CD1c-positive myeloid dendritic cell (primary cell): ENCODE measurements around the gene CADM4.
"Not testable (repeated sequence)": the region's sequence is repeated elsewhere in the genome, so short reads cannot be mapped to it uniquely, and the experiment has no call there.

ENCODE experiments used
- DNase-seq: peaks from one replicate; pipeline ENCODE4 v3.0.0-alpha.2; 2016; ENCODE audit errors: extremely low spot score

Gene CADM4, protein sequence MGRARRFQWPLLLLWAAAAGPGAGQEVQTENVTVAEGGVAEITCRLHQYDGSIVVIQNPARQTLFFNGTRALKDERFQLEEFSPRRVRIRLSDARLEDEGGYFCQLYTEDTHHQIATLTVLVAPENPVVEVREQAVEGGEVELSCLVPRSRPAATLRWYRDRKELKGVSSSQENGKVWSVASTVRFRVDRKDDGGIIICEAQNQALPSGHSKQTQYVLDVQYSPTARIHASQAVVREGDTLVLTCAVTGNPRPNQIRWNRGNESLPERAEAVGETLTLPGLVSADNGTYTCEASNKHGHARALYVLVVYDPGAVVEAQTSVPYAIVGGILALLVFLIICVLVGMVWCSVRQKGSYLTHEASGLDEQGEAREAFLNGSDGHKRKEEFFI

GRCh38 chr19:43639519-43640423 lies at the start of gene CADM4:
CADM4 (minus strand) TSS chr19:43639850; CDS start chr19:43639790, 60 bp downstream.
- no peak for DNase-seq

DNA sequence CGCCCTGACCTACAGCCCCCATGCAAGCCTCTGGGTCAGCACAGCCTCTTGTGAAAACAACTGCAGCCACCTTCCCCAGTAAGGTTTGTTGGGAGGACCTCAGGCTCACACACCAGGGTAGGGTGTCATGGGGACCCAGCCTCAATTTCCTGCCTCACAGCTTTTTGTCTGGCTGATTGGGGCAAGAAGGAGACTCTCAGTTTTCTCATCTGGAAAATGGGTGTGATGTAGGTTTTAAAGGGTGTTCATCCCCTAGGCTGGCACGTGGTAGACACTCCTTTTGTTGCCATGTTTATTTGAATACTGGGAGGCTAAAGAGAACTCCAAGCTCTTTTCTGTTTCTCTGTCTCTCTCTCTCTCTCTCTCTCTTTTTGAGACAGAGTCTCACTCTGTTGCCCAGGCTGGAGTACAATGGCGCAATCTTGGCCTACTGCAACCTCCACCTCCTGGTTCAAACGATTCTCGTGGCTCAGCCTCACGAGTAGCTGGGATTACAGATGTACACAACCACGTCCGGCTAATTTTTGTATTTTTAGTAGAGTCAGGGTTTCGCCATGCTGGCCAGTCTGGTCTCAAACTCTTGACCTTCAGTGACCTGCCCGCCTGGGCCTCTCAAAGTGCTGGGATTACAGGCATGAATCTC lies 48.5 kb upstream of the CADM4 start:
- no peak for DNase-seq

DNA sequence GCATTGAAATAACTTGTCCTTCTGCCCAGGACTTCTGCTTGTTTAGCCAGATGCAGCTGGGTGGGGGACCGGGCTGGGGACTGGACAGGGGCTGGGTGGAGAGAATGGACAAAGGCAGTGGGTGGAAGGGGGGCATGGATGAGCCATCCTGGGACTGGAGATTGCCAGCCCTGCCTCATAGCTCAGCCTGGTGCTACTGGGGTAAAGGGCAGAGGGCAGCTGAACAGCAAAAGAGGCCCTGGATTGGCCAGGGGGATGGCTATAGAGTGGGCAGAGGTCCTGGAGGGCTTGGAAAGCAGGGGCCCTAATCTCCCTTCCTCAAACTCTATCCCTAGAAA lies 48.0 kb upstream of the CADM4 start:
- no peak for DNase-seq

DNA sequence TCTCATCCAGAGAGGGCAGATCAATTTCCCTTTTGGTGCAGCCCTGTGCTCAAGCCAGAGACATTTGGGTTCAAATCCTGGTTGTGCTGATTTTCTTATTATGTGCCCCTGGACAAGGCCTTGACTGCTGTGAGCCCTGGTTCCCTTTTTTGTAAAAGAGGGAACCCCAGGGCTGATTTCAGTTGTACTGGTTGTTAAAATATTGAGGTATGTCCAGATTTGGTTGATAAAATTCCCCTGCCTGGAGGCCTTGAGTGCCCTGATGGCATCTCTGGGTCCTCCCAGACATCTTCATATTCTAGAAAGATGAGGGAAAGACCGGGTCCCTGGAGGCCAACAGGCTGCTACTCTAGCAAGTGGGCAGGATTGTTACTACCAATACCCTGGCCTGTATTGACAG lies 44.7 kb upstream of the CADM4 start:
- DNase-seq = peak; percentile 58

GRCh38 chr19:43683905-43684304 lies 44.3 kb upstream of the CADM4 start:
- no peak for DNase-seq

DNA sequence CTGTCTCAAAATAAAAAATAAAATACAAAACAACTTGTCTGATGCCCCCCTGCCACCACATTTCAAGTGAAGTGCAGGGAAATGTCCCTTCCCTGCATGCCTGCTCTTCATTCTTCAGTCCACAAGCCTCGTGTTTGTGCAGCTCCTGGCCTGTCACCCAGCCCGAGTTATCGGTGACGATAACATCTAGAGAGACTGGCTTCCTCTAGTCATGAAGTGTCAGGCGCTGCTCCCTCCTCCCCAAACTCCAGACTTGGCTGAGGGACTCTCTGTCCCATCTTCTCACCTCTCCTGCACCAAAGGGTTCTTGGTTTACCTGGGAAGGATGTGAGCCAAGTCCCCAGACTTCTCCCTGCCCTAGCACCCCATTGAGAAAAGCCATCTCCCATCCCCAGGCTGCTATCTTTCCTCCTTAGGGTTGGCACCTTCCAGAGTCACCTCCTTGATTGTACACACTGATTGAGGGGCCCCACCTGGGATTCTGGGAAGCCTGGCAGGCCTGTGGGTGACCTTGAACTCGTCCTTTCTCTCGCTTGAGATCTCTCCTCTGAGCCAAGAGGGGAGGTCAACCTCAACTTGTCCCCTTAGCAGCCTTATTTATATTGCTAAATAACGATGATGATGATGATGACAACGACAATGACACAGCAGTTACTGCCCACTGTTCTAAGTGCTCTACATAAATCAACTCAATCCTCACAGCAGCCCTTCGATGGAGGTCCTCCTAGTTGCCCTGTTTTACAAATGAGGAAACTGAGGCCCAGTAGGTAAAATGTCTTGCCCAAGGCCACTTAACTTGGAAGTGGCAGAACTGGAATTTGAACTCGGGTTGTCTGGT lies 43.4 kb upstream of the CADM4 start:
- DNase-seq = no peak

GRCh38 chr19:43682269-43682668 lies 42.6 kb upstream of the CADM4 start:
- DNase-seq = not testable (repeated sequence)

DNA sequence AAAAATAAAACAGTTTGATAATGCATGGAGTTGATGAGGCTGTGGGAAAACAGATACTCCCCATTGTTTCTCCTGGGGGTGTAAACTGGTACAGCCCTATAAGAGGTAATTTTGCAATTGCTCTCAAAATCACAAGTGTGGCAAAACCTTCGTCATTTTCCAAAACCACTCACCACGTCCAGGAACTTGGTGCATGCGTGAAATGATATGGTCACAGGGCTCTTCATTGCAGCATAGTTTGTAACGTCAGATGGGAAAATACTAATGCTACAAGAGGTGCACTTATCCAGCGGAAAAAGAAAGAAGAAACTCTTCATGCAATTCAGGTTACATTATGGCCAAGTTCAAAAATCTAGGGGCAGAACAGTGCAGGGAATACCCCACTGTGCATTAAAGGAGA lies 42.2 kb upstream of the CADM4 start:
- no peak for DNase-seq

GRCh38 chr19:43678512-43679261 lies 39.0 kb upstream of the CADM4 start:
- no peak for DNase-seq

DNA sequence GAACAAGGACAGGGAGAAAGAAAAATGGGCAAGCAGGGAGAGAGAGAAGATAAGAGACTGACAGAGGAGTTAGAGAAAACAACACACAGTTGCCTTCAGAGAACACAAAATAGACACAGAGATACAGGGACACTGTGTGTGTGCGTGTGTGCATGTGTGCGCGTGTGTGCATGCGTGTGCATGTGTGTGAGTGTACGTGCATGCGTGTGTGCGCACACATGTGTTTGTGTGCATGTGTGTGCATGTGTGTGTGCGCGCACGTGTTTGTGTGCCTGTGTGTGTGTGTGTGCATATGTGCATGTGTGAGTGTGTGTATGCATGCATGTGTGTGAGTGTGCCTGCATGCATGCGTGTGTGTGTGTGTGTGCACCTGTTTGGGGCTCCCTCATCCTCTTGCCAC lies 36.3 kb upstream of the CADM4 start:
- DNase-seq = no peak

- peak; percentile 37 for DNase-seq
These were observed 35.7 kb upstream of the CADM4 start for GRCh38 chr19:43675269-43675879.

DNA sequence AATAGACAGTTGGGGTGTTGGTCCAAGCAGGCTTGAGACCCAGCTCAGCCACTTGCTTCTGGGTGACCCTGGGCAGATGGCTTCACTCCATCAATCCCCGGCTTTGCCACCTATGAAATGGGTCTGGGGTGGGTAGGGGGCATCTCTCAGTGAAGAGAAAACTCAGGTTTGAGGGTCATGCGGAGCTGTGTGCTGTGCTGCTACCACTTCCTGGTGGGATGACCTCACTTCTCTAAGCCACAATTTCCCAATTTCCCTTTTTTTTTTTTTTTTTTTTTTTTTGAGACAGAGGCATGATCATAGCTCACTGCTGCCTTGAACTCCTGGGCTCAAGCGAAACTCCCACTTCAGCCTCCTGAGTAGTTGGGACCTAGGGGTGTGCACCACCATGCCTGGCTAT lies 34.9 kb upstream of the CADM4 start:
- DNase-seq = peak; percentile 86

DNA sequence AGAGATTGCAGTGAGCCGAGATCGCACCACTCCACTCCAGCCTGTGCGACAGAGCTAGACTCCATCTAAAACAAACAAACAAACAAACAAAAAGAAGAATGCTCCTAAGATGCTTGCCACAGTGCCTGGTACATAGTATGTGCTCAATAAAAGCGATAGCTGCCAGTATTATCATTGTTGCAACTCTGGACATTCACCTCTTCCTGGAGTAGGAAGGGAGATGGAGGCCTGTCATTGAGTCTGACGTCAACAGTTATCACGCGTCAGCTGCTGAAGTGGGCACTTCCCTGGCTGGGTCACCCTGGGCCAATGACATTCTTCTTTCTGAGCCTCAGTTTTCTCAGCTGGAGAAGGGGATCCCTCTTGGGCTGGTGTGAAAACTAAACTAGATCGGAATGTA lies 34.5 kb upstream of the CADM4 start:
- peak; percentile 90 for DNase-seq

DNA sequence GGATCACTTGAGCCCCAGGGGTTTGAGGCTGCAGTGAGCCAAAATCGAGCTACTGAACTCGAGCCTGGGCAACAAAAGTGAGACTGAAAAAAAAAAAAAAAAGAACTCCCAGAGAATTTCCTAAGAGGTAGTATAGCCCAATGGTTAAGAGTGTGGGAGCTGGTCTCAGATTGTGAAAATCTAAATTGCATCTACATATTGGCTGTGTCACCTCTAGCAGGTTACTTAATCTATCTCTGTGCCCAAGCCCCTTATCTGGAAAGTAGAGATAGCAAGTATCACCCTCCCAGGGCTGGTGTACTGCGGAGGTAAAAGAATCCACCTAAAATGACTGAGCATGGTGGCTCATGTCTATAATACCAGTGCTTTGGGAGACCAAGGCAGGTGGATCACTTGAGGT lies 34.0 kb upstream of the CADM4 start:
- DNase-seq = peak; percentile 45

DNA sequence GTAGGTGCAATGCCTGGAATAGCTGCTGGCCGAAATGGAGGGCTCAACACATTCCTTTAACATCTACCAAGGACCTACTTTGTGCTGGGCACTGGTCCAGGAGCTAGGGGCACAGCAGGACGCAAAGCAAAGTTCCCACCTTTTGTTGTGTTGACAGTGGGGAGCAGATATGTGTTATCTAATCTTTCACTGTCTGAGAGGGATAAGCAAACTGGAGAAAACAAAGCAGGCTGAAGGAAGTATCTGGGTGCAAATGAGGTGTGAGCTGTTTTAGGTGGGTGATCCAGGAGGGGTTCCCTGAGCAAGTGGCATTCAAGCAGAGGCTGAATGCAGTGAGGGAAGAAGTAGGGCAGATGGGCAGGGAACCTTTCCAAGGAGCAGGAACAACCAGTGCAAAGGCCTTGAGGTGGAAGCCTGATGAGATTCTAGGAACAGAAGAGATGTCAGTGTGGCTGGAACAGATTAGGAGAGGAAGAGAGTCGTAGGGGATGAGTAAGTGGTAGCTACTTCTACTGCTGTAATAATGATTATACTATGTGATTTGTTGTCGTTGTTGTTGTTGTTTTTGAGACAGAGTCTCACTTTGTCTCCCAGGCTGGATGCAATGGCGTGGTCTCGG lies 32.5 kb upstream of the CADM4 start:
- DNase-seq = no peak

DNA sequence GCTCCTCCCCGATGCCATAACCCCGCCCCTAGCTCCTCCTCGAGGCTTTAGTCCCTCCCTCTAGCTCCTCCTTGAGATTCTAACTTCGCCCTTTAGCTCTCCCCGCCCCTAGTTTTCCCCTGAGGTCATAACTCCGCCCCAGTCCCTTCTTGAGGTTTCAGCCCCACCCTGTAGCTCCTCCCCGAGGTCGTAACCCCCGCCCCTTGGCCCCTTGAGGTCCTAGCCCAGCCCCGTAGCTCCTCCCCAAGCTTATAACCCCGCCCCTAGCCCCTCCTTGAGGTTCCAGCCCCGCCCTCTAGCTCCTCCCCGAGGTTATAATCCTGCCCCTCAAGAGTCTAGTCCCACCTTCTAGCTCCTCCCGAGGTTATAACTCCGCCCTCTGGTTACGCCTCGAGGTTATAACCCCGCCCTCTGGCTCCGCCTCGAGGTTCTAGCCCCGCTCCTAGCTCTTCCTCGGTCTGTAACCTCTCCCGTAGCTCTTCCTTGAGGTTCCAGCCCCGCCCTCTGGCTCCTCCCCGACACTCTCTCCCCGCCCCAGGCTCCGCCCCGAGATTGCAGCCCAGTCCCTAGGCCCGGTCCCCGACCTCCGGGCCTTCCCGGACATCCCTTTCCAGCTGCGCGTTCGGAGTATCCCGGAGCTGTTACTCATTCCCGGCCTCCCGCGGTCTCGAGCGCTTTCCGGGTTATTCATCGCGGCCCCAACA lies 28.9 kb upstream of the CADM4 start:
- peak; percentile 99 for DNase-seq

DNA sequence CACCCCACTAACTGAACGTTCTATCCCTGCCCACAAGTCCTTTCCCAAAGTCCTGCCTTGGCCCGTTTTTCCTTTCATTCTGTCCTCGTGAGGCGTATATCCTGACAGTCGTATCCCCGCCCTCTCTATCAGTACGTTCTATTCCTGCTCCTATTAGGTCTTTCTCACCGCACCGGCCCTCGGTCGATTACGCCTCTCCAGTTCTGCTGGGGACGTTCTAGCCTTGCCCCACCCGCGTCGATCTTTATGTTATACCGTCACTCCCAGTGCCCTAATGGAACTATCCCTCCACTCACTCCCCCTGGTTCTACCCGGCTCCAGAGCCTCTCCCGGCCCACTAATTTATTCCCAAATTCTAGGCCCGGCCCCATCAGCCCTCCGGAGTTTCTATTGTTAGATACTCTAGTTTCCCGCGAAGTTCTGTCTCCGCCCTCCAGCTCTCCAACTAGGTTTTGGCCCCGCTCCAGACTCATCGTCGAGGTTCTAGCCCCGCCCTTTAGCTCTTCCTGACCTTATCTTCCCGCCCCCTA lies 28.3 kb upstream of the CADM4 start:
- no peak for DNase-seq

DNA sequence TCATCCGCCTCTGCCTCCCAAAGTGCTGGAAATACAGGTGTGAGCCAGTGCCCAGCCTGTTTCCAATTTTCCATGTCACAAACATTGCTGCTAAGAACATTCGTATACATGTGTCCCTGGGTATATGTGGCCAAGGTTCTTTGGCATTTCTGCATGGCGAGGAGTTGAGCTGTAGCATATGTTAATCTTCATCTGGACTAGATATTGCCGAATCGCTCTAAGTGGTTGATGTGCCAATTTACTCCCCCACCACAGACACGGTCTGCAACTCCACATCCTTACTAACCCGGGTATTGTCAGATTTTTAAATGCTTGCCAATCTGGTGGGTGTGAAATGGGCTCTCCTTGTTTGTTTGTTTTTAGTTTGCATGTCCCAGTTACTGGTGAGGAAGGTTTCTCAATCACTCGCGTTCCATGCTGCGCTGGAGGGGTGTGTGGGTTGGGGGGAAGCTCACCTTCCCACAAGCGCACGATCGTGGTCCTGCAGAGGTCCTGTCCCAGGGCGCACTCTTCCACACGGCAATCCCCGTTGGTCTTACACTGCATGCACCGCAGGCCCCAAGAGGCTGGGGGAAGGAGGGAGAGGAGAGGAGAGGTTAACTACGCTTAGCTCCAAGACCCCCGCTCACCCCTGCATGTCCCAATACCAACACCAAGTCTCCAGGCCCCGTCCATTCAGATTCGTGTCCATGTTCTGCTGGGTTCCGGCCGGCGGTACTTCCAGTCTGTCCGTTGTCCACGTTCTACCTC lies 27.7 kb upstream of the CADM4 start:
- DNase-seq = no peak
